Stimulated activated CD4-positive, alpha-beta T cell treated with anti-CD3 and anti-CD28 coated beads, Interleukin-1b, Interleukin-23, amount 100 ng/mL, for 4 hours (primary cell): Measurements from ENCODE around the gene TBC1D17.

Experiments
- DNase-seq, 2 donors: peaks; one replicate each; pipeline ENCODE4 v3.0.0-alpha.2; 2020; ENCODE audit warnings: low read depth in 2 of 2

Gene TBC1D17

DNA sequence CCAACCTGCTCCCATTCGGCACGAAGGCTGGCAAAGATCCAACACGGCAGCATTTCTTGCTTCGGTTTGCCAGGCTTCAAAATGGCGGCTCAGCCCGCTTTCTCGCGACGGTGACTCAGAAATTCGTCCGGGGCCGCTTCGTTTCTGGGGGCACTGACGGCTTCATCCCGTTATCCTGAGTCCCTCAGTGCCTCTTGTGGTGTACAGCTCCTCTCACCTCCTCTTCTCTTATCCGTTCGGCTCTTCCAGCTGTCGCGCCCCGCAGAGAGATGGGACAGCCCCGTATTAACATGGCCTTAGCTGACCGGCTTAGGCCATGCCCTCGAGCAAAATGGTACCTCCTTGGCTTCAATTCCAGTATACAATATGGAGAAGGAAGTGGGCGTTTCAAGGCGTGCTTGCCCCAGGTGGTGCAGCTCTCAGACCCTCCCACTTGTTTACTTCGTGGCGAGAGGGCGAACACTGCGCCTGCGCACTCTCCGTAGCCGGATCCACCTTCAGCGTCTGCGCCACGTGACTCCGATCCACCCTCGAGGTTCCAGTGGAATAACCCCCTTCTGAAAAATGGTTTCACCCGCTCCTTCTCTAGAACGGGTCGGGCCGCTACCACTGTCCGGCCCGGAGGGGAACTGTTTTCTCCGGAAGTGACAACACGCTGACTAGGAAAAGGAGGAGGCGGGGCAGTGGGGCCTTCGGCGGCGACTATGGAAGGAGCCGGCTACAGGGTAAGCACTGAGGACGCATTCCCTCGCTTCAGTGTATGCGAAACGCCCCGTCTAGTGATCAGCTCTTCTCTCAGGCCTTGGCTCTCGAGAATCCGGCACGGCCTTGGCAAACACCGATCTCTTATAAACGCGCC lies at the start of gene TBC1D17, which contains the start of gene AKT1S1:
TBC1D17 (plus strand) TSS at position 683 of the 859 bp plus-strand sequence; CDS start at position 705, 22 bp downstream.
AKT1S1 (minus strand) TSS at position 336 of the 859 bp plus-strand sequence. CDS start 4,060 bp downstream, outside the sequence.
- peak; percentile 92 to 97 for DNase-seq

DNA sequence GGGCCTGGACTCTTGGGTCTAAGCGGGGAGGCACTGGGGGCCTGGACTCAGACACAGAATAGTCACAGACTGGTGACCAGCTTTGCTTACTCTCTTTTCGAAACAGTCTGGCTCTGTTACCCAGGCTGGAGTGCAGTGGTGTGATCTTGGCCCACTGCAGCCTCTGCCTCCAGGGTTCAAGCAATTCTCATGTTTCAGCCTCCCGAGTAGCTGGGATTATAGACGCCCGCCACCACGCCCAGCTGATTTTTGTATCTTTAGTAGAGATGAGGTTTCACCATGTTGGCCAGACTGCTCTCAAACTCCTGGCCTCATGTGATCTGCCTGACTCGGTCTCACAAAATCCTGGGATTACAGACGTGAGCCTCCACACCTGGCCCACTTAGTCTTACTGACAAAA lies 48.3 kb upstream of the TBC1D17 start:
- no peak for DNase-seq

DNA sequence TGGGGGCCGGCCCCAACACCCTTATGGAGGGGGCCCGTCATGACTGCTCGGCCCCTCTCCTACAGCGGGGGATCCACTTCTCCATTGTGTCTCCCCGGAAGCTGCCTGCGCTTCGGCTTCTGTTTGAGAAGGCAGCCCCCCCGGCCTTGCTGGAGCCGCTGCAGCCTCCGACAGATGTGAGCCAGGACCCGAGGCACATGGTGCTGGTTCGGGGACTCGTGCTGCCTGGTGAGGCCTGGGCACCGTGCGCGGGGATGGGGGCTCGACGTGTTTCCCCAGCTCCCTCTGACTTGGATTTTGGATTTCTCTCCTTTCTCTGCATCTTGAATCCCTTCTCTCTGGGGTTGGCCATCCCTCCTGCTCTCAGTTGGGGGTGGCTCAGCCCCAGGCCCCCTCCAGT lies 47.8 kb upstream of the TBC1D17 start:
- DNase-seq = no peak

- no peak for DNase-seq
These were observed 46.7 kb upstream of the TBC1D17 start for GRCh38 chr19:49830766-49831165.

DNA sequence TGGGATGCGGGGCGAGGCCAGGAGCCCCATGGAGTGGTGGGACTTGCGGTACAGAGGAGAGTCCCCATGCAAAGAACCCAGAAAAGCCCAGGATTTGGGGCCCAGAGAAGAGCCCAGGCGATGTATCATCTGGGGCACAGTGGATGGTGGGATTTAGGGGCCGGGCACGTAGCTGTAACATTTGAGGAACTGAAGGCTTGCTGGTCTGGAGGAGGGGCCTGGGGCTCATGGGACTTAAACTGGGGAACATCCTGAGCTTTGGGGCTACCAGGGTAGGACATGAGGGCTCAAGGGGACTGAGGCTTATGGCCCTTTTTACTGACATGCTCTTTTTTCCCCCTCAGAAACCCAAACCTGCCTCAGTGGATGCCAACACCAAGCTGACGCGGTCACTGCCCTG lies 45.9 kb upstream of the TBC1D17 start:
- no peak for DNase-seq

DNA sequence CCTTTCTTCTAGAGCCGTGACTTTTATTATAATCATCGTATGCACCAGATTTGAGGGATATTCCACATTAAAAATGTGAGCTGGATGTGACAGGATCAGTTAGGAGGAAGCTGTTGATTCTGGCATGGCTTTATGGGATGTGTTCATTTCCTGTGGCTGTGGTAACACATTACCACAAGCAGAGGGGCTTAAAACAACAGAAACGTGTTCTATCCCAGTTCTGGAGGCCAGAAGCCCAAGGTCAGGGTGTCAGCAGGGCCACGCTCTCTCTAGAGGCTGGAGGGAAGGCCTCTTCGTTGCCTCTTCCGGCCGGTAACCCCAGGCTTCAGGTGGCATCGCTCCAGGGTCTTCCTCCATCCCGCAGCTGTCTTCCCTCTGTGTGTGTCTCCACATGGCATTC lies 44.9 kb upstream of the TBC1D17 start:
- DNase-seq = no peak

DNA sequence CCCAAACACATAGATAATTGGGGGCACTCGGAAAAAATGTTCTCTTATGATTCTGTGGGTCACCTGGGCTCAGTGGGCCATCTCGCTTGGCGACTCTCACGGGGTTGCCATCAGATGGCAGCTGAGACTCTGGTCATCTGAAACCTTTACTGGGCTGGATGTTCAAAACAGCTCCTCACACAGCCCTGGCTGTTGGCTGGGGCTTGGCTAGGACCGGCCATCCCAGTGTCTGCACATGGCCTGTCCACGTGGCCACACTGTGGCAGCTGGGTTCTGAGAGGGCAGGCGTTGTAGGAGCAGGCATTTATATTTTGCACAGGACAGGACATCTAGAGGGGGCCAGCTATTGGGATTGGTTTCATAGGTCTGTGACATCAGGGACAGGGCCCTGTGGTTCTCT lies 43.9 kb upstream of the TBC1D17 start:
- no peak for DNase-seq

DNA sequence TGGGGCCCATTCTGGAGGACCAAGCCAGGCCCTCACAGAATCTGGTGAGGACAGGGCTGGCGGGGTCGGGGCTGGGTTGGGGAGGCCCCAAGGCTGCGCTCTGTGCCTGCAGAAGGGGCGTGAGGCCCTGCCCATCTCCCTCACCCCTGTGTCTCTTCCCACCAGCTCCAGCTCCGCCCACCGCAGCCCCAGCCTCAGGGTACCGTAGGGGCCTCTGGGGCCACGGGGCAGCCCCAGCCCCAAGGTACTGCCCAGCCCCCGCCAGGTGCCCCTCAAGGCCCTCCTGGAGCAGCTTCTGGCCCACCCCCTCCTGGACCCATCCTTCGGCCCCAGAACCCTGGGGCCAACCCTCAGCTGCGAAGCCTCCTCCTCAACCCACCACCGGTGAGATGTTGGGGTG lies 41.9 kb upstream of the TBC1D17 start:
- DNase-seq = no peak

GRCh38 chr19:49836176-49837008 lies 41.1 kb upstream of the TBC1D17 start:
- no peak for DNase-seq

DNA sequence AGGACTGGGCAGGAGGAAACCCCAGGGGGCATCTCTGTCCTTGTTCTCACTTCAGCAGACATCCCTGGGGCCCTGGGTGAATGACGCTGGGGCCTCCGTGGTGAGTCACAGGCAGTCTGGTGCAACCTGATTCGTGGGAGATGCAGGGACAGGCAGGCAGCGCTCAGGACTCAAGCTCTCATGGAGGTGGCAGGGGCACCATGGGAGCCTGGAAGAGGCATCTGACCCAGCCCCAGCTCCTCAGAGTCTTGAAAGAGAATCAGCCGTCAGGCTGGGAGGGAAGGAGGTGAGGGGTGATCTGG lies 40.5 kb upstream of the TBC1D17 start:
- DNase-seq = no peak

DNA sequence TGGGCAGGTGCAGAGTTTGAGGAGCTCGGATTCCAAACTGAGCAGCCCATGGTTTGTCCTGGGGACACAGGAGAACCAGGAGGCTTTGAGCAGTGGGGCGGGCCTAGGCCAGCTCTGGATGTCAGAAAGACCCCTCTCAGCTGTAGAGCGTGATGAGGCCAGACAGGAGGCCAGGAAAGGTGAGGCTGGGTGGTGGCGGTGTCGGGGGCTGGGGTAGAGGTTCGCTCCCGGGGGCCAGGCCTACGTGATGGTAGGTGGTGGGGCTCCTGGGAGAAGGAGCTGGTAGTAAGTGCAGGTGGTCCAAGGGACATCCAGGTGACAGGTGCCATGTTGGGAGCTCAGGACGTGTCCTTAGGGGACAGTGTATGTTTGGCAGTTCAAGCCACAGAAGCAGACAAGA lies 40.1 kb upstream of the TBC1D17 start:
- no peak for DNase-seq

DNA sequence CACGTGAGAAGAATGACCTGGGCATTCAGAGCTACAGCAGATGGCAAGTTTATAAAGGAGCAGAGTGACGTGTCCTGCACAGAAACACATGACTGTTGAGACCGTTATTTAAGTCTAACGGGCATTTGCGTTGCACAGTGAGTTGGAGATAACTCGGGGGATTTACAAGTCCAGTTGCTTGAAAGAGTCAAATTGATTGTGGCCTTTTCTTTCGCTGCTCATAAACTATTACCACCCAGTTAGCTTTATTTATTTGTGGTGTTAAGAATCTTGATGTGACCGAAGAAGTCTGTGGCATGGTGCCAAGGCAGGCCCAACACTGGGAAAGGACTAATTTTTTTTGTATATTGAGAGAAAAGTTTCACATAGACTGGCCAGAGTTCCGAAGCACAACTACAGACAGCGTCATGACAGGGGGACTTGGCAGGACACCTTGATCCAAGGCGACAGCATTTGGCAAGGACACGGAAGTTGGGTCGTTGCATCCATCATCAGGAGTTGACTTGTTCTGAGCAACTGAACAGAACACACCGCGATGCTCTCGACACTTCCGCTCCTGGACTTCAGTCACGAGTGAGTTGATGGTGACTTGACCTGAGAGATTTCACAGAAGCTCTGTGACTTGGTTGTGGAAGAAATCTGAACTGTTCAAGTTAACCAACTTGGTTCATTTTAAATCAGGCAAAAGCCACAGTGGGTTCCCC lies 38.5 kb upstream of the TBC1D17 start:
- no peak for DNase-seq

- DNase-seq = no peak
These were observed 37.8 kb upstream of the TBC1D17 start for GRCh38 chr19:49839713-49840112.

- no peak for DNase-seq
These were observed 37.2 kb upstream of the TBC1D17 start for GRCh38 chr19:49840321-49840720.

GRCh38 chr19:49840736-49841249 lies 36.7 kb upstream of the TBC1D17 start:
- DNase-seq = no peak

GRCh38 chr19:49843265-49843664 lies 34.2 kb upstream of the TBC1D17 start:
- DNase-seq = no peak

DNA sequence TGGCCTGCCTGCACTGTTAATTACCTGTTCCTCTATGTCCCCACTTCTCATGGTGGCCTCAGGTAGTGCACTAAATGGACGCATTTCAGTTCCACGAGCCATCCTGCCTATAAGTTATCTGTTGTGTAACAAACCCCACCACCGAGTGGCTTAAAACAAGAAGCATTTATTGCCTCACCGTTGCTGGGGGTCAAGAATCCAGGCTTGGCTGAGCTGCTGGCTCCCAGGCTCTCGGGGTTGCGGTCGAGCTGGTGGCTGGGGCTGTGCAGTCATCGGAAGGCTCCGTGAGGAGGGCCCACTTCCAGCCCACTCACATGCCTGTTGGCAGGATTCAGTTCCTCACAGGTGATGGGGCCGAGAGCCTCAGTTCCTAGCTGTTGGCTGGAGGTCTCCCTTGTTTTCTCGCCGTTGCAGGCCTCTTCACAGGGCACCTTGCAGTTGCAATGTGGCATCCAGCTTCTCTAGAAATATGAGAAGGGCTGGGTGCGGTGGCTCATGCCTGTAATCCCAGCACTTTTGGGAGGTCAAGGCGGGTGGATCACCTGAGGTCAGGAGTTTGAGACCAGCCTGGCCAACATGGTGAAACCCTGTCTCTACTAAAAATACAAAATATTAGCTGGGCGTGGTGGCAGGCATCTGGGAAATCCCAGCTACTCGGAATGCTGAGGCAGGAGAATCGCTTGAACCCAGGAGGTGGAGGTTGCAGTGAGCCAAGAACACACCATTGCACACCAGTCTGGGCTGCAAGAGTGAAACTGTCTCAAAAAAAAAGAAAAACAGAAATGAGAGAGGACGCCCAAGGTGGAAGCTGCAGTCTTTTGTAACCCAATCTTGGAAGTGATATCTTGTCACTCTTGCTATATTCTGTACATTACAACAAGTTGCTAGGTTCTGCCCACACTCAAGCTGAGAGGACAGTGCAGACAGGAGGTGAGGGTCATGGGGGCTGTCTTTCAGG lies 33.1 kb upstream of the TBC1D17 start:
- no peak for DNase-seq

DNA sequence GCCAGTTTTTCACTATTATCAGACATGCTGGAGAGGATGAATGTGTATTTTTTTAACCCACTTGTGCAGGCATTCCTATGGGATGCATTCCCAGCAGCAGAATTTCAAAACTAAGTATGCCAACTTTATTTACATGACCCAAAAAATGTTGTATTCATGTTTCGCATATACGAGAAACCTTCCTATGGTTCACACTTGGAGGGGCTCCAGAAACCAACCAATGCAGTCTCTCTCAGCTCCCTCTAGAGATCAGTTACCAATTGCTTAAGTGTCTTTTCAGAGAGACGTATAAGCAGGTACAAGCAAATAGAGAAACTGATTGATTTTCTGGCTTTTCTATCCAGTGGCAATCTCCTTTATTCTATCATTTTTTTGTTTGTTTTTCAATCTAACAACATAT lies 32.1 kb upstream of the TBC1D17 start:
- DNase-seq = no peak

DNA sequence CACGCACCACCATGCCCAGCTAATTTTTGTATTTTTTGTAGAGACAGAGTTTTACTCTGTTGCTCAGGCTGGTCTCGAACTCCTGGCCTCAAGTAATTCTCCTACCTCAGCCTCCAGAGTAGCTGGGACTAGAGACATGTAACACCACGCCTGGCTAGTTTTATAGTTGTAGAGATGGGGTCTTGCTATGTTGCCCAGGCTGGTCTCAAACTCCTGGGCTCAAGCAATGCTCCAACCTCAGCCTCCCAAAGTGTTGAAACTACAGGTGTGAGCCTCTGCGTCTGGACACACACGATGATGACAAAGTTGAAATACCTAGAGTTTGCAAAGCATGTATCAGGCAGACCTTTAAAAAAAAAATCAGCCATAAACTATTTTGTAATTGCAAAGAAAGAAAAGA lies 31.1 kb upstream of the TBC1D17 start:
- DNase-seq = no peak

DNA sequence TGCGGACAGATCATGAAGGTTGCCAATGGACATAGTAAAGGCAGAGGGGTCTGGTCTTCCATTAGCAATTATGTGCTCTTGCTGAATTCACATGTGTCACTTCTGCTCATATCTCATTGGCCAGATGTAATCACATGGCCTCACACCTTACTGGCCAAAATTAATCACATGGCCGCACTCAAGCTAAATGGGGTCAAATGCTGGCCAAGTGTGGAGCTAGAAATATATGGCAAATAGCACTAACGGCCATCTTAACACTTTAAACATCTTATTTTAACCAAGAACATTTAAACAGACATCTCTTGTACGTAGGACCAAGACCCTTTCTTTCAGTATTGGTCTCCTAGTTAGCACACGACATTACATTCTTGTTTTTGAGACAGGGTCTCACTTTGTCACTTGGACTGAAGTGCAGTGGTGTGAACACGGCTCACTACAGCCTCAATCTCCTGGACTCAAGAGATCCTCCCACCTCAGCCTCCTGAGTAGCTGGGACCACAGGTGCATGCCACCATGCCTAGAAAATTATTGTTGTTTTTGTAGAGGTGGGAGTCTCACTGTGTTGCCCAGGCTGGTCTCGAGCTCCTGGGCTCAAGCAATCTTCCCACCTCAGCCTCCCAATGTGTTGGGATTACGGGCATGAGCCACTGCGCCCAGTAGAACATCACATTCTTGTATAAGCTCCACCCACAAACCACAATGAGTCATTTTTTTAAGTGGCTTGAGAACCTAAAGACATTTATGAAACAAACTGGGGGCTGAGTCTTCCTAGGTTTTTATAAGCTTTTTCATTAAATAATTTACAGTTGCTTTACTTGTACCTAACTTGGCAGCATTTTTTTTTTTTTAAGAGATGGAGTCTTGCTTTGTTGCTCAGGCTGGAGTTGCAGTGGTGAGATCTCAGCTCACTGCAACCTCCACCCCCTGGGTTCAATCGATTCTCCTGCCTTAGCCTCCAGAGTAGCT lies 29.5 kb upstream of the TBC1D17 start:
- DNase-seq = no peak
